PC-9 (cell line): Measurements from ENCODE around the gene ODC1. TPM values are rescaled to one million over a fixed set of nuclear protein-coding genes. Genes with fewer than 3 reads are reported as not detected.
A peak's percentile ranks its signal among the peaks of the same experiment; 100 is the strongest.
"Not testable (repeated sequence)": the region's sequence is repeated elsewhere in the genome, so short reads cannot be mapped to it uniquely, and the experiment has no call there.

Source experiments
- BruUV-seq: library from RNA; stranded (reverse); fragments of 400-500 nt; replicated peaks from 2 replicates; lab custom pipeline; 2021; lab: Mats Ljungman, UMichigan
- CTCF ChIA-PET: fragments of 300-600 bp; sonication (Branson Sonifier 250); formaldehyde crosslinking; loops from one replicate; lab custom pipeline; 2022; ENCODE audit warnings: antibody characterized with exemption; lab: Charles Lee
- POLR2A ChIA-PET: fragments of 300-600 bp; sonication (Branson Sonifier 250); formaldehyde crosslinking; loops from one replicate; lab custom pipeline; 2022; ENCODE audit warnings: antibody characterized with exemption; ENCODE audit not compliant: unreplicated experiment; lab: Charles Lee
- DNase-seq, 2 experiments: peaks; one replicate each; pipeline versions ENCODE4 v3.0.0 to v3.0.0-alpha.2; 2015 to 2022; ENCODE audit warnings: mixed read lengths in 1 of 2
- H2AFZ ChIP-seq: fragments of 200-600 bp; sonication (generic); 2 replicates; pipeline ENCODE4 v1.8.1; 2017; ENCODE audit warnings: antibody characterized with exemption
- H3F3A ChIP-seq: fragments of 200-600 bp; sonication (generic); 2 replicates; pipeline ENCODE4 v1.8.1; 2017; ENCODE audit warnings: antibody characterized with exemption, mild to moderate bottlenecking, low read depth; ENCODE audit not compliant: insufficient read depth
- H3K27ac ChIP-seq: fragments of 200-600 bp; sonication (generic); 2 replicates; pipeline ENCODE4 v1.6.1; 2016; ENCODE audit warnings: mixed run types
- H3K27me3 ChIP-seq: fragments of 200-600 bp; sonication (generic); 2 replicates; pipeline ENCODE4 v1.6.1; 2016; ENCODE audit warnings: low read depth, mixed run types; ENCODE audit not compliant: insufficient read depth
- H3K36me3 ChIP-seq: fragments of 200-600 bp; sonication (generic); 2 replicates; pipeline ENCODE4 v1.6.1; 2016; ENCODE audit warnings: low read depth, mixed run types
- H3K4me1 ChIP-seq: fragments of 200-600 bp; sonication (generic); replicated peaks from 2 replicates; pipeline ENCODE4 v1.6.1; 2016; ENCODE audit warnings: mixed run types; ENCODE audit not compliant: insufficient read depth
- H3K4me2 ChIP-seq: fragments of 200-600 bp; sonication (generic); 2 replicates; pipeline ENCODE4 v1.6.1; 2017; ENCODE audit warnings: mixed run types
- H3K4me3 ChIP-seq: fragments of 200-600 bp; sonication (generic); 2 replicates; pipeline ENCODE4 v1.6.1; 2016; ENCODE audit warnings: mixed run types
- H3K79me2 ChIP-seq: fragments of 200-600 bp; sonication (generic); 2 replicates; pipeline ENCODE4 v1.6.1; 2017; ENCODE audit warnings: low read depth, mixed run types
- H3K9me2 ChIP-seq: fragments of 200-600 bp; sonication (generic); 2 replicates; pipeline ENCODE4 v1.8.1; 2017; ENCODE audit warnings: mild to moderate bottlenecking; ENCODE audit not compliant: insufficient read depth
- H3K9me3 ChIP-seq: fragments of 200-600 bp; sonication (generic); 2 replicates; pipeline ENCODE4 v1.8.1; 2016; ENCODE audit warnings: low read depth; ENCODE audit not compliant: insufficient read depth
- H4K20me1 ChIP-seq: fragments of 200-600 bp; sonication (generic); 2 replicates; pipeline ENCODE4 v1.8.1; 2017; ENCODE audit not compliant: insufficient read depth
- CTCF ChIP-seq: fragments of 200-600 bp; sonication (generic); conservative IDR thresholded peaks from 2 replicates; pipeline ENCODE4 v1.6.1; 2017; ENCODE audit warnings: mixed run types, antibody characterized with exemption, mild to moderate bottlenecking, moderate library complexity
- EZH2 ChIP-seq: fragments of 200-600 bp; sonication (generic); IDR thresholded peaks from 2 replicates; pipeline ENCODE4 v1.8.0; 2017; ENCODE audit warnings: antibody characterized with exemption, low read depth
- intact Hi-C: fragments of 100-400 bp; cut with micrococcal nuclease; formaldehyde crosslinking; loops from one replicate; pipeline ENCODE4 v1.10.0; 2022; ENCODE audit not compliant: unreplicated experiment
- total RNA-seq: library from RNA; stranded (reverse); gene quantifications from 2 replicates; pipeline ENCODE4 v1.2.3, GENCODE V29; 2021

Gene ODC1
- total RNA-seq, 1 experiment from 2014 or later = 40.5 TPM

GRCh38 chr2:10447300-10447894 lies 730 bp downstream of the ODC1 start:
- TSS peak; percentile 67 for BruUV-seq
- Histone ChIP-seq H3F3A (peaks cover 30% of the 10 kb centered on the region), H3K9me2 (no peaks in the 10 kb centered on the region), H3K79me2 (peaks cover 34% of the 10 kb centered on the region), H4K20me1 (peaks cover 28% of the 10 kb centered on the region), H3K27me3 (no peaks in the 10 kb centered on the region), H3K4me2 (peak overlapping the region; percentile 85), H3K4me3 (peak overlapping the region; percentile 75), H3K9me3 (no peaks in the 10 kb centered on the region), H2AFZ (peak overlapping the region; percentile 74), H3K36me3 (peaks cover 27% of the 10 kb centered on the region), H3K4me1 (peaks cover 47% of the 10 kb centered on the region), H3K27ac (peak overlapping the region; percentile 7)
- CTCF ChIA-PET = interaction anchor here (0.5 to 2.3 kb wide), 4 partner anchors 13 to 213 kb away, joined by 4 to 9 read pairs (median 5); no protein-coding TSS in a partner anchor
- POLR2A ChIA-PET = interaction anchor here (0.6 kb wide), 1 partner anchor 136 kb away, joined by 3 read pairs; no protein-coding TSS in a partner anchor
- no peak for TF ChIP-seq EZH2
- TF ChIP-seq CTCF = 0 out of 2 replicates have a peak, but pooled peaks have one; percentile 13
- peak in 1 of 2 experiments; percentile 55 for DNase-seq
- intact Hi-C loops = loop anchor here (2.0 to 5.0 kb wide), 3 partner anchors 150 to 1025 kb away; partner anchors contain the start of genes CPSF3 and ITGB1BP1

GRCh38 chr2:10446631-10447030 lies 1.5 kb downstream of the ODC1 start:
- no peak overlapping the region for H2AFZ ChIP-seq
- peaks cover 24% of the 10 kb centered on the region for H3F3A ChIP-seq
- H3K27ac ChIP-seq = no peak overlapping the region
- H3K36me3 ChIP-seq = peaks cover 34% of the 10 kb centered on the region
- no peaks in the 10 kb centered on the region for H3K27me3 ChIP-seq
- H4K20me1 ChIP-seq = peaks cover 28% of the 10 kb centered on the region
- peak overlapping the region; percentile 85 for H3K4me2 ChIP-seq
- ChIA-PET POLR2A (no interaction called here), CTCF (interaction anchor here (0.5 to 2.3 kb wide), 3 partner anchors 12 to 213 kb away, joined by 3 to 9 read pairs (median 6); no protein-coding TSS in a partner anchor)
- intact Hi-C loops = loop anchor here (2.0 to 5.0 kb wide), 3 partner anchors 151 to 1024 kb away; partner anchors contain the start of genes CPSF3 and ITGB1BP1
- no peak for DNase-seq
- TF ChIP-seq EZH2 (no peak), CTCF (no peak)
- peaks cover 34% of the 10 kb centered on the region for H3K79me2 ChIP-seq
- no peaks in the 10 kb centered on the region for H3K9me3 ChIP-seq
- no peaks in the 10 kb centered on the region for H3K9me2 ChIP-seq
- H3K4me1 ChIP-seq = peaks cover 39% of the 10 kb centered on the region
- H3K4me3 ChIP-seq = peak overlapping the region; percentile 75
- BruUV-seq = no TSS peak

- H3K27me3 ChIP-seq = no peaks in the 10 kb centered on the region
- peaks cover 36% of the 10 kb centered on the region for H3K36me3 ChIP-seq
- no TSS peak for BruUV-seq
- no peak overlapping the region for H2AFZ ChIP-seq
- DNase-seq = no peak
- no peaks in the 10 kb centered on the region for H3K9me3 ChIP-seq
- H3K9me2 ChIP-seq = no peaks in the 10 kb centered on the region
- peaks cover 28% of the 10 kb centered on the region for H4K20me1 ChIP-seq
- H3K79me2 ChIP-seq = peaks cover 34% of the 10 kb centered on the region
- no peak overlapping the region for H3K4me3 ChIP-seq
- intact Hi-C loops = no loop called here
- H3K4me2 ChIP-seq = no peak overlapping the region
- CTCF ChIA-PET = no interaction called here
- POLR2A ChIA-PET = no interaction called here
- H3F3A ChIP-seq = peaks cover 16% of the 10 kb centered on the region; the same call in 1 of the 2 replicates
- peaks cover 21% of the 10 kb centered on the region for H3K4me1 ChIP-seq
- no peak overlapping the region for H3K27ac ChIP-seq
- TF ChIP-seq EZH2 (no peak), CTCF (no peak)
Measured at GRCh38 chr2:10444463-10444862, 3.7 kb downstream of the ODC1 start.

- H3K9me2 ChIP-seq, DNase-seq, BruUV-seq, H3K4me2 ChIP-seq, CTCF ChIA-PET, POLR2A ChIA-PET, intact Hi-C loops, H3K27ac ChIP-seq, H3K27me3 ChIP-seq, H3K4me3 ChIP-seq, H3K9me3 ChIP-seq, H2AFZ ChIP-seq: not testable (repeated sequence)
- peaks cover 34% of the 10 kb centered on the region for H3K79me2 ChIP-seq
- H3K36me3 ChIP-seq = peaks cover 36% of the 10 kb centered on the region
- H4K20me1 ChIP-seq = peaks cover 28% of the 10 kb centered on the region
- H3F3A ChIP-seq = peaks cover 20% of the 10 kb centered on the region; the same call in 1 of the 2 replicates
- peaks cover 21% of the 10 kb centered on the region for H3K4me1 ChIP-seq
Measured at GRCh38 chr2:10442469-10443126, 5.5 kb downstream of the ODC1 start.
